K562 (cell line): Measurements from ENCODE around the gene CKMT2. TPM values are rescaled to one million over a fixed set of nuclear protein-coding genes. Genes with fewer than 3 reads are reported as not detected.

Experiments
- AFF1 ChIP-seq, 2 experiments: fragments of 450-650 bp; IDR thresholded peaks; 2 replicates each; pipeline ENCODE4 v1.6.1; 2018; ENCODE audit warnings: mild to moderate bottlenecking in 2 of 2, low read depth in 1 of 2; ENCODE audit not compliant: partially characterized antibody in 2 of 2
- CEBPB ChIP-seq: fragments of 450-650 bp; IDR thresholded peaks from 2 replicates; pipeline ENCODE4 v1.6.1; 2016; ENCODE audit warnings: missing genetic modification characterization, missing compliant biosample characterization
- CGGBP1 ChIP-seq: fragments of 250-450 bp; sonication (Bioruptor Pico); IDR thresholded peaks from 2 replicates; pipeline ENCODE4 v1.9.0; 2021; ENCODE audit warnings: mild to moderate bottlenecking
- FOXJ2 ChIP-seq: fragments of 200-800 bp; sonication (Bioruptor generic); IDR thresholded peaks from 2 replicates; pipeline ENCODE4 v1.6.1; 2016; ENCODE audit warnings: missing genetic modification characterization, missing compliant biosample characterization
- HDAC1 ChIP-seq, 2 experiments: fragments of 450-650 bp; IDR thresholded peaks; 2 replicates each; pipeline ENCODE4 v1.6.1; 2016 to 2017; ENCODE audit warnings: inconsistent platforms in 1 of 2, mild to moderate bottlenecking in 1 of 2, moderate library complexity in 1 of 2
- LARP7 ChIP-seq: fragments of 450-650 bp; IDR thresholded peaks from 2 replicates; pipeline ENCODE4 v1.6.1; 2016
- LCOR ChIP-seq: sonication (generic); formaldehyde crosslinking; IDR thresholded peaks from 2 replicates; pipeline ENCODE4 v1.8.0; 2022; ENCODE audit warnings: mild to moderate bottlenecking, missing genetic modification reagents
- MAFK ChIP-seq: IDR thresholded peaks from 2 replicates; pipeline ENCODE4 v1.6.1; 2011; ENCODE audit warnings: low read length, improper control_type of control experiment
- MEIS2 ChIP-seq: fragments of 450-650 bp; IDR thresholded peaks from 2 replicates; pipeline ENCODE4 v1.6.1; 2014; ENCODE audit warnings: mild to moderate bottlenecking; ENCODE audit not compliant: partially characterized antibody
- NELFE ChIP-seq: IDR thresholded peaks from 2 replicates; pipeline ENCODE4 v1.6.1; 2011; ENCODE audit warnings: mild to moderate bottlenecking; ENCODE audit not compliant: insufficient read depth, insufficient read length
- NFXL1 ChIP-seq: fragments of 450-650 bp; formaldehyde crosslinking; IDR thresholded peaks from 2 replicates; pipeline ENCODE4 v1.4.0; 2021; ENCODE audit warnings: mild to moderate bottlenecking
- PRPF4 ChIP-seq: fragments of 200-400 bp; formaldehyde crosslinking; IDR thresholded peaks from one replicate; pipeline ENCODE4 v1.6.1; 2017; ENCODE audit warnings: low read length, low read depth, mild to moderate bottlenecking; ENCODE audit not compliant: insufficient read depth, poor library complexity, severe bottlenecking
- SP1 ChIP-seq: sonication (generic); formaldehyde crosslinking; IDR thresholded peaks from 2 replicates; pipeline ENCODE4 v1.8.1; 2022; ENCODE audit warnings: mild to moderate bottlenecking, missing genetic modification reagents
- ZBTB11 ChIP-seq, 3 experiments: fragments of 200-800 bp in 1 of 3; fragments of 250-450 bp in 1 of 3; fragments of 450-650 bp in 1 of 3; sonication (Bioruptor Pico) in 1 of 3; sonication (Bioruptor generic) in 1 of 3; formaldehyde crosslinking in 1 of 3; IDR thresholded peaks; 2 replicates each; pipeline versions ENCODE4 v1.6.1 to v1.8.0; 2016 to 2022; ENCODE audit warnings: mild to moderate bottlenecking in 2 of 3, missing genetic modification characterization in 2 of 3, missing compliant biosample characterization in 1 of 3, moderate library complexity in 1 of 3
- ZBTB17 ChIP-seq: fragments of 450-650 bp; formaldehyde crosslinking; IDR thresholded peaks from 2 replicates; pipeline ENCODE4 v1.4.0; 2020; ENCODE audit warnings: mild to moderate bottlenecking
- ZC3H8 ChIP-seq: fragments of 450-650 bp; IDR thresholded peaks from 2 replicates; pipeline ENCODE4 v1.6.1; 2017
- ZNF140 ChIP-seq: fragments of 250-450 bp; sonication (Bioruptor Pico); IDR thresholded peaks from 2 replicates; pipeline ENCODE4 v1.8.0; 2021; ENCODE audit warnings: moderate library complexity, mild to moderate bottlenecking, inconsistent platforms
- ZNF239 ChIP-seq: fragments of 250-450 bp; sonication (Bioruptor Pico); IDR thresholded peaks from 2 replicates; pipeline ENCODE4 v1.4.0; 2020; ENCODE audit warnings: mild to moderate bottlenecking
- ZNF316 ChIP-seq: fragments of 450-650 bp; IDR thresholded peaks from 2 replicates; pipeline ENCODE4 v1.6.1; 2016
- ZNF395 ChIP-seq: fragments of 200-800 bp; sonication (Bioruptor generic); IDR thresholded peaks from 2 replicates; pipeline ENCODE4 v1.6.1; 2017; ENCODE audit warnings: missing genetic modification characterization, missing compliant biosample characterization
- polyA plus RNA-seq, 8 experiments: library from polyadenylated mRNA; depleted of rRNA in 4 of 8; stranded (reverse) in 5 of 8; unstranded in 3 of 8; fragments of >200 nt; fragmentation: Nextera tagmentation in 2 of 8; fragmentation: Illumina TruSeq in 1 of 8; extraction: Ambion mirVana in 2 of 8; extraction: Trizol in 1 of 8; gene quantifications; 2 replicates each; pipeline versions ENCODE4 v1.2.1 to v1.2.3, GENCODE V29; 2011 to 2014; ENCODE audit warnings: inconsistent platforms in 1 of 8, missing spikeins in 1 of 8
- total RNA-seq, 7 experiments: library from RNA; depleted of rRNA in 6 of 7; stranded (reverse); fragments of >200 nt in 6 of 7; fragmentation: Illumina TruSeq in 2 of 7; extraction: Trizol in 2 of 7; gene quantifications; 2 replicates each; pipeline versions ENCODE4 v1.2.1 to v1.2.3, GENCODE V29; 2011 to 2021; ENCODE audit warnings: low replicate concordance in 1 of 7

CKMT2 gene
- total and polyA plus RNA-seq, 9 of the 15 experiments (the other 6 are each of a cell fraction or from before 2014, with no cell fraction given) = 0.03 TPM; not detected in 8

GRCh38 chr5:81301271-81302015, 68.3 kb downstream of the CKMT2 start, which contains the start of gene ZCCHC9 (continued):
- TF ChIP-seq HDAC1 (IDR thresholded peaks at IDR 0.05) (peak in 1 of 2 experiments; percentile 78; a peak in 2 of 4 replicates), ZBTB17 (CRISPR knock-in tag) (peak; percentile 92), ZC3H8 (no peak), CEBPB (tag) (no peak), ZNF316 (no peak), MEIS2 (no peak), SP1 (CRISPR knock-in tag) (peak; percentile 74), NELFE (no peak), ZNF239 (no peak), MAFK (no peak), CGGBP1 (CRISPR knock-in tag) (no peak), LARP7 (no peak), PRPF4 (no peak), ZNF140 (CRISPR knock-in tag) (no peak), NFXL1 (CRISPR knock-in tag) (no peak), FOXJ2 (no peak), ZBTB11 (CRISPR knock-in tag; IDR thresholded peaks at IDR 0.05) (peak in 1 of 3 experiments; percentile 70; a peak in 3 of 6 replicates), ZNF395 (CRISPR knock-in tag) (0 out of 2 replicates have a peak, but pooled peaks have one; percentile 30), LCOR (CRISPR knock-in tag) (0 out of 2 replicates have a peak, but pooled peaks have one; percentile 16), AFF1 (IDR thresholded peaks at IDR 0.05; ENCODE audit: low read depth in 1 of 2, partially characterized antibody in 2 of 2) (peak in 1 of 2 experiments; percentile 71)
